Fibroblast of lung (primary cell): Measurements from ENCODE around the gene NR5A1. TPM values are rescaled to one million over a fixed set of nuclear protein-coding genes. Genes with fewer than 3 reads are reported as not detected.

ENCODE experiments used
- DNase-seq, 2 donors: peaks; one replicate each; pipeline versions ENCODE4 v3.0.0 to v3.0.0-alpha.2; 2010; ENCODE audit warnings: low read depth in 2 of 2
- H2AFZ ChIP-seq: 2 replicates; pipeline ENCODE4 v1.5.1; 2012; ENCODE audit warnings: low read length, control low read depth, inconsistent platforms
- H3K27ac ChIP-seq: 2 replicates; pipeline ENCODE4 v1.5.1; 2011; ENCODE audit warnings: low read length, control low read depth; ENCODE audit not compliant: insufficient read depth
- H3K27me3 ChIP-seq: 2 replicates; pipeline ENCODE4 v1.5.1; 2011; ENCODE audit warnings: mild to moderate bottlenecking, low read length; ENCODE audit not compliant: control insufficient read depth, insufficient read depth
- H3K36me3 ChIP-seq: 2 replicates; pipeline ENCODE4 v1.5.1; 2011; ENCODE audit warnings: low read length; ENCODE audit not compliant: control insufficient read depth, insufficient read depth
- H3K4me1 ChIP-seq: 2 replicates; pipeline ENCODE4 v1.5.1; 2011; ENCODE audit warnings: low read length; ENCODE audit not compliant: control insufficient read depth, insufficient read depth; ENCODE audit errors: extremely low read depth
- H3K4me2 ChIP-seq: 2 replicates; pipeline ENCODE4 v1.5.1; 2011; ENCODE audit warnings: low read length, control low read depth; ENCODE audit not compliant: insufficient read depth; ENCODE audit errors: extremely low read depth
- H3K4me3 ChIP-seq, 4 experiments: fragments of 200-600 bp in 1 of 4; sonication (generic) in 1 of 4; replicated peaks in 1 of 4; 2 replicates each; pipeline ENCODE4 v1.5.1; 2011 to 2016; ENCODE audit warnings: low read length in 4 of 4, low read depth in 3 of 4, mild to moderate bottlenecking in 3 of 4, control low read depth in 2 of 4, inconsistent platforms in 1 of 4, mixed read lengths in 1 of 4; ENCODE audit not compliant: insufficient read depth in 1 of 4; ENCODE audit errors: control extremely low read depth in 1 of 4
- H3K79me2 ChIP-seq: 2 replicates; pipeline ENCODE4 v1.5.1; 2012; ENCODE audit warnings: mild to moderate bottlenecking, low read length, inconsistent platforms; ENCODE audit not compliant: control insufficient read depth, insufficient read depth
- H3K9ac ChIP-seq: 2 replicates; pipeline ENCODE4 v1.5.1; 2011; ENCODE audit warnings: mild to moderate bottlenecking, low read length, control low read depth; ENCODE audit not compliant: insufficient read depth
- H3K9me3 ChIP-seq: 2 replicates; pipeline ENCODE4 v1.5.1; 2012; ENCODE audit warnings: low read depth, low read length; ENCODE audit not compliant: control insufficient read depth, insufficient read depth
- H4K20me1 ChIP-seq: 2 replicates; pipeline ENCODE4 v1.5.1; 2011; ENCODE audit warnings: low read length; ENCODE audit not compliant: control insufficient read depth, insufficient read depth; ENCODE audit errors: extremely low read depth
- CTCF ChIP-seq, 2 donors: IDR thresholded peaks in 1 of 2; conservative IDR thresholded peaks in 1 of 2; 1 replicate in 1 of 2; 2 replicates in 1 of 2; pipeline ENCODE4 v1.5.1; 2011 to 2012; ENCODE audit warnings: low read length in 2 of 2, control low read depth in 1 of 2, inconsistent platforms in 1 of 2, low read depth in 1 of 2, mild to moderate bottlenecking in 1 of 2
- EZH2 ChIP-seq: IDR thresholded peaks from 2 replicates; pipeline ENCODE4 v1.5.1; 2012; ENCODE audit warnings: low read length, control low read depth, mild to moderate bottlenecking; ENCODE audit errors: missing control alignments
- polyA plus RNA-seq, 2 donors: library from polyadenylated mRNA; depleted of rRNA in 1 of 2; stranded (reverse) in 1 of 2; unstranded in 1 of 2; fragments of >200 nt; gene quantifications; 2 replicates each; pipeline ENCODE4 v1.2.1, GENCODE V29; 2011 to 2012; ENCODE audit warnings: missing spikeins in 1 of 2
- total RNA-seq: library from RNA; depleted of rRNA; stranded (reverse); fragments of >200 nt; gene quantifications from 2 replicates; pipeline ENCODE4 v1.2.1, GENCODE V29; 2014

NR5A1 gene
- total and polyA plus RNA-seq, 2 donors (not counting 1 experiment from before 2014, with no cell fraction given) = not detected

- Histone ChIP-seq H3K27ac (no peak overlapping the region), H3K4me1 (no peaks in the 10 kb centered on the region), H3K27me3 (peaks cover 33% of the 10 kb centered on the region), H3K4me3 (no peak overlapping the region), H3K9ac (no peak overlapping the region), H3K4me2 (no peak overlapping the region), H3K36me3 (no peaks in the 10 kb centered on the region), H2AFZ (no peak overlapping the region), H4K20me1 (no peaks in the 10 kb centered on the region), H3K9me3 (no peaks in the 10 kb centered on the region), H3K79me2 (no peaks in the 10 kb centered on the region)
- DNase-seq = no peak
- TF ChIP-seq CTCF (conservative IDR thresholded peaks at IDR 0.05 in 1 of 2, IDR thresholded peaks at IDR 0.05 in 1 of 2; ENCODE audit: low read depth in 1 of 2, low read length in 2 of 2) (no peak), EZH2 (no peak)
Measured at GRCh38 chr9:124454296-124454695, 52.9 kb downstream of the NR5A1 start.

GRCh38 chr9:124453586-124454191 lies 53.5 kb downstream of the NR5A1 start:
- no peaks in the 10 kb centered on the region for H3K36me3 ChIP-seq
- no peaks in the 10 kb centered on the region for H3K4me1 ChIP-seq
- no peak overlapping the region for H2AFZ ChIP-seq
- no peak for TF ChIP-seq CTCF (conservative IDR thresholded peaks at IDR 0.05 in 1 of 2, IDR thresholded peaks at IDR 0.05 in 1 of 2; ENCODE audit: low read depth in 1 of 2, low read length in 2 of 2)
- no peak for TF ChIP-seq EZH2
- H4K20me1 ChIP-seq = no peaks in the 10 kb centered on the region
- H3K9me3 ChIP-seq = no peaks in the 10 kb centered on the region
- H3K4me2 ChIP-seq = no peak overlapping the region
- H3K9ac ChIP-seq = no peak overlapping the region
- DNase-seq = no peak
- H3K27ac ChIP-seq = no peak overlapping the region
- H3K27me3 ChIP-seq = peaks cover 33% of the 10 kb centered on the region
- H3K4me3 ChIP-seq = no peak overlapping the region
- H3K79me2 ChIP-seq = no peaks in the 10 kb centered on the region

GRCh38 chr9:124452841-124453585 lies 54.2 kb downstream of the NR5A1 start:
- Histone ChIP-seq H3K36me3 (no peaks in the 10 kb centered on the region), H2AFZ (no peak overlapping the region), H3K79me2 (no peaks in the 10 kb centered on the region), H4K20me1 (no peaks in the 10 kb centered on the region), H3K9ac (no peak overlapping the region), H3K27ac (no peak overlapping the region), H3K9me3 (no peaks in the 10 kb centered on the region), H3K4me1 (no peaks in the 10 kb centered on the region), H3K4me2 (no peak overlapping the region), H3K4me3 (no peak overlapping the region), H3K27me3 (peaks cover 33% of the 10 kb centered on the region)
- TF ChIP-seq EZH2 (no peak), CTCF (conservative IDR thresholded peaks at IDR 0.05 in 1 of 2, IDR thresholded peaks at IDR 0.05 in 1 of 2; ENCODE audit: low read depth in 1 of 2, low read length in 2 of 2) (no peak)
- DNase-seq = no peak
